Left ventricle myocardium inferior (tissue), 1 donor: ENCODE data around the gene CNTLN. TPM values are rescaled to one million over a fixed set of nuclear protein-coding genes. Genes with fewer than 3 reads are reported as not detected.

Source experiments
- DNase-seq: peaks from one replicate; pipeline ENCODE4 v3.0.0-alpha.2; 2020
- H3K27ac ChIP-seq: fragments of 200-600 bp; replicated peaks from 2 replicates; pipeline ENCODE4 v1.8.0; 2021
- H3K27me3 ChIP-seq: fragments of 200-600 bp; 2 replicates; pipeline ENCODE4 v1.8.0; 2021; ENCODE audit warnings: low read depth
- H3K36me3 ChIP-seq: fragments of 200-600 bp; 2 replicates; pipeline ENCODE4 v1.8.0; 2021
- H3K4me1 ChIP-seq: fragments of 200-600 bp; 2 replicates; pipeline ENCODE4 v1.8.0; 2021
- H3K4me3 ChIP-seq: fragments of 200-600 bp; 2 replicates; pipeline ENCODE4 v1.8.0; 2021; ENCODE audit warnings: mild to moderate bottlenecking, moderate library complexity
- H3K9me3 ChIP-seq: fragments of 200-600 bp; replicated peaks from 2 replicates; pipeline ENCODE4 v1.8.0; 2021
- CTCF ChIP-seq: fragments of 200-600 bp; IDR thresholded peaks from 2 replicates; pipeline ENCODE4 v1.8.0; 2021; ENCODE audit warnings: antibody characterized with exemption, mild to moderate bottlenecking, borderline replicate concordance
- intact Hi-C: fragments of 100-400 bp; cut with micrococcal nuclease; formaldehyde crosslinking; loops from one replicate; pipeline ENCODE4 v1.11.0; 2022
- total RNA-seq: library from RNA; stranded (reverse); fragmentation: NEBNext Ultra II Directional; extraction: Animal tissue kit (Norgen Biotek cat#: 25700); gene quantifications from one replicate; pipeline ENCODE4 v1.2.1, GENCODE V29; 2021
- donor health status: DM: no; HTN: yes; CAD: no; lungs with severe emphysema.

The CNTLN gene
- total RNA-seq, 1 donor from 2014 or later: 3.5 TPM

- H3K36me3 ChIP-seq: no peaks in the 10 kb centered on the region
- DNase-seq: no peak
- no peak overlapping the region for H3K4me3 ChIP-seq
- intact Hi-C loops: no loop called here
- H3K4me1 ChIP-seq: peaks cover 6% of the 10 kb centered on the region
- H3K27ac ChIP-seq: no peak overlapping the region
- H3K27me3 ChIP-seq: no peaks in the 10 kb centered on the region
- no peaks in the 10 kb centered on the region for H3K9me3 ChIP-seq
- no peak for TF ChIP-seq CTCF
Measured at GRCh38 chr9:17185481-17186029, 50.7 kb downstream of the CNTLN start.

GRCh38 chr9:17191082-17191481 is 56.2 kb downstream of the CNTLN start:
- Histone ChIP-seq H3K36me3 (no peaks in the 10 kb centered on the region), H3K27me3 (no peaks in the 10 kb centered on the region), H3K27ac (no peak overlapping the region), H3K4me3 (no peak overlapping the region), H3K4me1 (no peaks in the 10 kb centered on the region), H3K9me3 (no peaks in the 10 kb centered on the region)
- intact Hi-C loops: no loop called here
- no peak for TF ChIP-seq CTCF
- DNase-seq: no peak

GRCh38 chr9:17204611-17205152 is 69.8 kb downstream of the CNTLN start:
- Histone ChIP-seq H3K27ac (no peak overlapping the region), H3K27me3 (no peaks in the 10 kb centered on the region), H3K4me1 (peaks cover 3% of the 10 kb centered on the region), H3K36me3 (no peaks in the 10 kb centered on the region), H3K4me3 (no peak overlapping the region), H3K9me3 (peaks cover 63% of the 10 kb centered on the region)
- DNase-seq: no peak
- TF ChIP-seq CTCF: no peak
- intact Hi-C loops: no loop called here

- H3K9me3 ChIP-seq: peaks cover 39% of the 10 kb centered on the region
- H3K4me3 ChIP-seq: no peak overlapping the region
- no peaks in the 10 kb centered on the region for H3K4me1 ChIP-seq
- intact Hi-C loops: no loop called here
- no peaks in the 10 kb centered on the region for H3K27me3 ChIP-seq
- no peak for TF ChIP-seq CTCF
- no peak overlapping the region for H3K27ac ChIP-seq
- H3K36me3 ChIP-seq: no peaks in the 10 kb centered on the region
- no peak for DNase-seq
Measured at GRCh38 chr9:17216011-17216410, 81.2 kb downstream of the CNTLN start.

GRCh38 chr9:17216646-17217045 is 81.8 kb downstream of the CNTLN start:
- Histone ChIP-seq H3K36me3 (no peaks in the 10 kb centered on the region), H3K4me1 (no peaks in the 10 kb centered on the region), H3K27ac (no peak overlapping the region), H3K27me3 (no peaks in the 10 kb centered on the region), H3K4me3 (no peak overlapping the region), H3K9me3 (peaks cover 35% of the 10 kb centered on the region)
- intact Hi-C loops: no loop called here
- TF ChIP-seq CTCF: no peak
- DNase-seq: no peak
